Measurements from ENCODE around the gene DDA1.
A peak's percentile ranks its signal among the peaks of the same experiment; 100 is the strongest.

DDA1 gene

GRCh38 chr19:17312189-17313113, 3.1 kb downstream of the DDA1 start:
- no peak for DNase-seq

- no peak for DNase-seq
These were observed 4.7 kb downstream of the DDA1 start for GRCh38 chr19:17314007-17314593.

- no peak for DNase-seq
These were observed 9.6 kb downstream of the DDA1 start for GRCh38 chr19:17318966-17319365.

GRCh38 chr19:17319473-17320238, 10.3 kb downstream of the DDA1 start:
- no peak for DNase-seq

GRCh38 chr19:17320435-17320834, 11.1 kb downstream of the DDA1 start:
- no peak for DNase-seq

DNA sequence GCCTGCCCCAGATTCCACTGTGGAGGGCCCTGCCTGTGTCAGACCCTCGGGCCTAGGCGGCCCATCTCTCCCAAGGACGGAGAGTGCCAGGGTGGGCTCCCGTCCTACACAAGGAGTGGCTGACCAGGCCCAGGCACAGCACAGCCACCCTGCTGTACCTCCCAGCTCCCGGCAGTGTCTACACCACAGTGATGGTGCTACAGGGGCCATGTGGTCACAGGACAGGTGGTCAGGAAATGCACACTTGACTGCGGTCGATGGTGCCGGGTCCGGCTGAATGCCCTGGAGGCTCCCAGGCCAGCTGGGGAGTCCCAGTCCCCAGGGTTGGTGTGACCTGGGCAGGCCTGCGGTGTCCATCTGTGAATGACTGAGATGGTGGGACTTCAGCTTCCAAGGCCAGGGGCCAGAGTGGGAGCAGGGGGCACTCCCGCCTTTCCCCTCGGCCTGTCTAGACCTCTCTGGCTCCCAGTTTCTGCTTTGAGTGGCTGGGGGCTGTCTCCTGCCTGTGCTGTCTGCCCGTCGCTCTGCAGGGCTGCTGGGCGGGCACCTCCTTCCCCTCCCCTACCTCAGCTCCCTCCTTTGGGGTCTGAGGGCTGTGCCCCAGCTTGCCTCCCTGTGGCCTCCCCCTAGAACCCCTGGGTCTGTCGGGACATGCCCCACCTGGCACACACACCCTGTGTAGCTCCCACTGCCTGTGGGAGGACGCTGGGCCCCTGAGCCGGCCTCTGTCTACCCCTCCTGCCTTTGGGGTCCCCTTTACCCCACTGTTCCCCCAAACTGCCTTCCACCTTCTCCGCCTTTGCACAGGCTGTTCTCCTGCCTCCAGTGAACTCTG, 12.5 kb downstream of the DDA1 start:
- no peak for DNase-seq

GRCh38 chr19:17322854-17323253, 13.5 kb downstream of the DDA1 start:
- DNase-seq = no peak

- no peak for DNase-seq
These were observed 14.1 kb downstream of the DDA1 start for GRCh38 chr19:17323300-17323963.

- no peak for DNase-seq
These were observed 14.6 kb downstream of the DDA1 start for GRCh38 chr19:17323964-17324332.

- no peak for DNase-seq
These were observed 15.2 kb downstream of the DDA1 start for GRCh38 chr19:17324357-17325114.

DNA sequence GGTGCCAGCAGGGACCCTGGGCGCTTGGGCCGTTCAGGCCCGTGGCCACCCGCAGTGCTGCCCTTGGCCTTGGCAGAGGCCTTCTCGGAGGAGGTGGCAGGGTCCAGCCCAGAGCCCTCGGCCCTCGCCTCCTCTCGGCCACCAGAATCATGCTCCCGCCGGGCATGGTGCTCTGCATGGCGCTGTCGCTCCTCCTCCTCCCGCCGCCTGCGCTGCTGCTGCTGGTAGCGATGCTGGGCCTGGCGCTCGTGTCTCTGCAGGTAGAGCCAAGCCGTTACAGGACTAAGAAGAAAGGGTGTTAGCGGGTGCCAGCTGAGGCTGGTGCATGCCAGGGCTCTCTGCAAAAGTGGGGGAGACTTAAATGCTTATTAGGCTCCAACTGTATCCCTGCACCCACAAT, 15.8 kb downstream of the DDA1 start:
- no peak for DNase-seq

DNA sequence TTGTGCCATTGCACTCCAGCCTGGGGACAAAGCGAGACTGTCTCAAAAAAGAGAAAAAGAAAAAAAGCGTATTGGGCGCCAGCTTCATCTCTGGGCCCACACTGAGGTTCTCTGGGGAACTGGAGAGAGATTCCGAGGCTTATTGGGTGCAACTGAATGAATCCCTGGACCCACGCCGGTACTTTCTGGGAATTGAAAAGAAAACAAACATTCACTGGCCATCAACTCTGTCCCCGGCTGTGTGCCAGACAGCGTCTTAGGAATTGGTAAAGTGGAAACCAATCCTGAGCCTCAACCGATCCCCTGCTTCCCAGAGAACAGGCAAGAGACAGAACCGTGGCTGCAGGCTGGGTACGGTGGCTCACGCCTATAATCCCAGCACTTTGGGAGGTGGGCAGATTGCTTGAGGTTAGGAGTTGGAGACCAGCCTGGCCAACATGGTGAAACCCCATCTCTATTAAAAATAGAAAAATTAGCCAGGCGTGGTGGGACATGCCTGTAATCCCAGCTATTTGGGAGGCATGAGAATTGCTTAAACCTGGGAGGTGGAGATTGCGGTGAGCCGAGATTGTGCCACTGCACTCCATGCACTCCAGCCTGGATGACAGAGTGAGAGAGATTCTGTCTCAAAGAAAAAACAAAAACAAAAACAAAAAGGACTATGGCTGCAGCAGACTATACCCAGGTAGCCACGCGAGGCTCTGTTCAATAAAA, 16.7 kb downstream of the DDA1 start:
- no peak for DNase-seq

DNA sequence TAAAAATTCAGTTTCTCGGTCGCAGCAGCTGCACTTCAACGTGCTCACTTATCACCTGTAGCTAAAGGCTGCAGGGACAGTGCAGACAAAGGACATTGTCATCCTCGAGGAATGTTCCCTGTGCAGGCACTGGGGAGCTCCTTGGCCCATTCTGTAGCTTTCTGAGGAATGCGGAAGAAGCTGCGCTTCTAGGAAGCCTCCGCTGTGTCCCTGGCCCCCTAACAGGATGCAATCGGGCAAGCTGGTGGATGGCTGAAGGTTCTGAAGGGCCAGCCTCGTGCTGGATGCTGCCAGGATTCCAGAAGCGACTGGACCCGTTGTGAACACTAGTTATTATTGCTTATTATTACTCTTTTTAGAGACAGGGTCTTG, 17.2 kb downstream of the DDA1 start:
- DNase-seq = no peak

DNA sequence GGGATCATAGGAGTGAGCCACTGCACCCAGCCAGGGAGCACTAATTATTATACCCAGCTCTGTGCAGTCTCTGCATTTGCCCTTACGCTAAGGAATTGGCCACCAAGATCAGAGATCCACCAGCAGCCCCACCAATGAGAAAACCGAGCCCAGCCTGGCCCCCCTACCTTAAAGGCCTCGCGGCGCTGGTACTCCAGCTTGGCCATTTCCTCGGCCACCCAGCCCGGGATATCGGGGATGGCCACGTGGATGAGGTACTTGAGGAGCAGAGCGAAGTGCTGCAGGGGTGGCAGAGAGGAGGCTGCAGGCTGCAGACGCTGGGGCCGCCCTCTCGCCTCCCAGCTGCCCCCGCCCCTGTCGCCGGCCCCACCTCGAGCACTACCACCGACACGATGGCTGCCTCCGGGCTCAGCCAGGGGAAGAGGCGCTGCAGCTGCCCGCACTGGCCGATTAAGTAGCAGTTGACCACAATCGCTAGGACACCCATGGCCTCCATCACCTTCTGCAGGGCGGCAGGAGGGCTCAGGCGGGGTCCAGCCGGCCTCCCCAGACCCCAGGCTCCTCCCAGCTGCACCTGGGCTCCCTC, 17.8 kb downstream of the DDA1 start:
- DNase-seq = no peak

GRCh38 chr19:17327654-17328516, 18.5 kb downstream of the DDA1 start:
- DNase-seq = peak; percentile 53

DNA sequence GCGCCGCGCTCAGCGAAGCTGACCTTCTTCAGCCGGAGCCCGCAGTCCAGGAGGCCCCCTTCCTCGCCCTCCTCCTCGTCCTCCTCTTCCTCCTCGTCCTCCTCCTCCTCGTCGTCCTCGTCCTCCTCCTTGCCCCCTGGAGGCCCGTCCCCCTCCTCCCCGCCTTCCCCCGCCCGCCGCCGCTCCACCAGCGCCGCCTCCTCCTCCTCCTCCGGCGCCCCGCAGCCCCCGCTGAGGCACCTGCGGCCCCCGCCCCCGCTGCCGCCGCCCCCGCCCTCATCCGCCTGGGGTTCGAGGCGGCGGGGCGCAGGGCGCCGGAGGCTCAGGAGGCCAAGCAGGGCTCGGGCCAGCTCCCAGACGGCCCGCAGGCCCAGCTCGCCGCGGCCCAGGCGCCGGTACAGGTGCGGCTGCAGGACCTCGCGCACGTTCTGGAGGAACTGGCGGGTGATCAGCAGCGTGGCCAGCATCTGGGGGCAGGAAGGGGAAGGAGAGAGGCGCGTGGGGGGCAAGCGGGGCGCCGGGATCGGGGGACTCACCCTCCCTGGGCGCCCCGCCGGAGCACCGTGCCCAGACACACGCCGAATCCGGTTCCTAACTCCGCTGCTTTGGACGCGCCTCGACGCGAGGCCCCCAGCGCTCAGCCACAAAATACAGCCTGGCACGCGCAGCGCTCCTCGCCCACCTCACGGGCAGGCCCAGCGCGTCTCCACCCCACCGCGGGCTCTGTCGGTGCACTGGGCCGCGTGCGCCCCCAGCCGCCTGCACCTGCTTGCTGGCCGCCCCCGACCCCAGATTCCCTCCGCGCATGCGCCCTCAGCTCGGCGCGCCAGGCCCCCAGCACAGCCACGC, 19.4 kb downstream of the DDA1 start:
- peak; percentile 41 for DNase-seq

GRCh38 chr19:17329366-17330261, 20.3 kb downstream of the DDA1 start:
- no peak for DNase-seq

Data from activated CD4-positive, alpha-beta T cell treated with anti-CD3 and anti-CD28 coated beads, Interleukin-2, amount 50 U/mL, for 1 hour (primary cell).